HG02884 (cell line): ENCODE data around the gene PTRHD1.

ENCODE experiments used
- ATAC-seq: cut with Tn5 transposase; IDR thresholded peaks from one replicate; pipeline ENCODE4 v1.9.1; 2021; ENCODE audit warnings: mild to moderate bottlenecking, moderate library complexity; ENCODE audit not compliant: unreplicated experiment

The PTRHD1 gene

GRCh38 chr2:24763843-24764242 lies 29.3 kb downstream of the PTRHD1 start:
- ATAC-seq = no peak

- ATAC-seq = no peak
Measured at GRCh38 chr2:24762518-24762917, 30.7 kb downstream of the PTRHD1 start.

- no peak for ATAC-seq
Measured at GRCh38 chr2:24761866-24762265, 31.3 kb downstream of the PTRHD1 start.

- no peak for ATAC-seq
Measured at GRCh38 chr2:24756789-24757188, 36.4 kb downstream of the PTRHD1 start.

GRCh38 chr2:24754985-24755705 lies 38.0 kb downstream of the PTRHD1 start:
- no peak for ATAC-seq

- ATAC-seq = no peak
Measured at GRCh38 chr2:24749069-24749691, 44.0 kb downstream of the PTRHD1 start.

- ATAC-seq = no peak
Measured at GRCh38 chr2:24747299-24747698, 45.9 kb downstream of the PTRHD1 start.

GRCh38 chr2:24745825-24746224 lies 47.4 kb downstream of the PTRHD1 start:
- no peak for ATAC-seq

GRCh38 chr2:24744356-24744755 lies 48.8 kb downstream of the PTRHD1 start:
- no peak for ATAC-seq

GRCh38 chr2:24743924-24744323 lies 49.3 kb downstream of the PTRHD1 start:
- ATAC-seq = no peak

GRCh38 chr2:24742730-24743129 lies 50.5 kb downstream of the PTRHD1 start:
- ATAC-seq = no peak

GRCh38 chr2:24740142-24740541 lies 53.0 kb downstream of the PTRHD1 start:
- no peak for ATAC-seq
